ENCODE data around the gene FCMR.

DNA sequence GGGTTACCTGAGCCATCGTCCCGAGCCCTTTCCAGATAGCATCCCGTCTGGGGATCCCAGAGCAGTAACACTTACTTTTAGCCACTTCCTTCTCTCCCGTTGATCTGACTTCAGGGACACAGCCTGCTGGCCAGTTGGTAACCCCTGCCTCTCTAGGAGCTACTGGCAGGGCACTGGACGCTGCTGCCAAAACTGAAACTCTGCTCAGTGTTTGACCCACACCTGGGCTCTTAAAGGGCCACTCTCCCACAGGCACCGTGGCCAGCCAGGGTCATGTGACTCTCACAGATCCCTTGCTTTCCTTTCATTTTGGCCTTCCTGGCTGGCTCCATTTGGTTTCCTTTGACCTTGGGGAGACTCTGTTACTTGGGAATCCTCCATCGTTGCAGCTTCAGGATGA lies 24.5 kb upstream of the FCMR start, which contains the start of gene PIGR:
- TF ChIP-seq TAF1 (IDR thresholded peaks at IDR 0.05; ENCODE audit: borderline replicate concordance, low read depth, low read length) (no peak), ZNF24 (IDR thresholded peaks at IDR 0.05) (no peak), CHD2 (IDR thresholded peaks at IDR 0.05; ENCODE audit: borderline replicate concordance, low read depth, low read length) (no peak), POLR2AphosphoS2 (IDR thresholded peaks at IDR 0.05; ENCODE audit: low read depth, low read length) (no peak), ETV6 (conservative IDR thresholded peaks at IDR 0.05 in 1 of 2, IDR thresholded peaks at IDR 0.05 in 1 of 2; ENCODE audit: borderline replicate concordance in 1 of 2, low read depth in 1 of 2) (no peak)
- TF ChIP-seq, protein P1, sequence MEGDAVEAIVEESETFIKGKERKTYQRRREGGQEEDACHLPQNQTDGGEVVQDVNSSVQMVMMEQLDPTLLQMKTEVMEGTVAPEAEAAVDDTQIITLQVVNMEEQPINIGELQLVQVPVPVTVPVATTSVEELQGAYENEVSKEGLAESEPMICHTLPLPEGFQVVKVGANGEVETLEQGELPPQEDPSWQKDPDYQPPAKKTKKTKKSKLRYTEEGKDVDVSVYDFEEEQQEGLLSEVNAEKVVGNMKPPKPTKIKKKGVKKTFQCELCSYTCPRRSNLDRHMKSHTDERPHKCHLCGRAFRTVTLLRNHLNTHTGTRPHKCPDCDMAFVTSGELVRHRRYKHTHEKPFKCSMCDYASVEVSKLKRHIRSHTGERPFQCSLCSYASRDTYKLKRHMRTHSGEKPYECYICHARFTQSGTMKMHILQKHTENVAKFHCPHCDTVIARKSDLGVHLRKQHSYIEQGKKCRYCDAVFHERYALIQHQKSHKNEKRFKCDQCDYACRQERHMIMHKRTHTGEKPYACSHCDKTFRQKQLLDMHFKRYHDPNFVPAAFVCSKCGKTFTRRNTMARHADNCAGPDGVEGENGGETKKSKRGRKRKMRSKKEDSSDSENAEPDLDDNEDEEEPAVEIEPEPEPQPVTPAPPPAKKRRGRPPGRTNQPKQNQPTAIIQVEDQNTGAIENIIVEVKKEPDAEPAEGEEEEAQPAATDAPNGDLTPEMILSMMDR (IDR thresholded peaks at IDR 0.05 in 2 of 3, conservative IDR thresholded peaks at IDR 0.05 in 1 of 3; ENCODE audit: control insufficient read depth in 2 of 3, extremely low read depth in 1 of 3, insufficient read depth in 1 of 3, low read depth in 3 of 3, low read length in 3 of 3) = no peak
- TF ChIP-seq, protein P2, sequence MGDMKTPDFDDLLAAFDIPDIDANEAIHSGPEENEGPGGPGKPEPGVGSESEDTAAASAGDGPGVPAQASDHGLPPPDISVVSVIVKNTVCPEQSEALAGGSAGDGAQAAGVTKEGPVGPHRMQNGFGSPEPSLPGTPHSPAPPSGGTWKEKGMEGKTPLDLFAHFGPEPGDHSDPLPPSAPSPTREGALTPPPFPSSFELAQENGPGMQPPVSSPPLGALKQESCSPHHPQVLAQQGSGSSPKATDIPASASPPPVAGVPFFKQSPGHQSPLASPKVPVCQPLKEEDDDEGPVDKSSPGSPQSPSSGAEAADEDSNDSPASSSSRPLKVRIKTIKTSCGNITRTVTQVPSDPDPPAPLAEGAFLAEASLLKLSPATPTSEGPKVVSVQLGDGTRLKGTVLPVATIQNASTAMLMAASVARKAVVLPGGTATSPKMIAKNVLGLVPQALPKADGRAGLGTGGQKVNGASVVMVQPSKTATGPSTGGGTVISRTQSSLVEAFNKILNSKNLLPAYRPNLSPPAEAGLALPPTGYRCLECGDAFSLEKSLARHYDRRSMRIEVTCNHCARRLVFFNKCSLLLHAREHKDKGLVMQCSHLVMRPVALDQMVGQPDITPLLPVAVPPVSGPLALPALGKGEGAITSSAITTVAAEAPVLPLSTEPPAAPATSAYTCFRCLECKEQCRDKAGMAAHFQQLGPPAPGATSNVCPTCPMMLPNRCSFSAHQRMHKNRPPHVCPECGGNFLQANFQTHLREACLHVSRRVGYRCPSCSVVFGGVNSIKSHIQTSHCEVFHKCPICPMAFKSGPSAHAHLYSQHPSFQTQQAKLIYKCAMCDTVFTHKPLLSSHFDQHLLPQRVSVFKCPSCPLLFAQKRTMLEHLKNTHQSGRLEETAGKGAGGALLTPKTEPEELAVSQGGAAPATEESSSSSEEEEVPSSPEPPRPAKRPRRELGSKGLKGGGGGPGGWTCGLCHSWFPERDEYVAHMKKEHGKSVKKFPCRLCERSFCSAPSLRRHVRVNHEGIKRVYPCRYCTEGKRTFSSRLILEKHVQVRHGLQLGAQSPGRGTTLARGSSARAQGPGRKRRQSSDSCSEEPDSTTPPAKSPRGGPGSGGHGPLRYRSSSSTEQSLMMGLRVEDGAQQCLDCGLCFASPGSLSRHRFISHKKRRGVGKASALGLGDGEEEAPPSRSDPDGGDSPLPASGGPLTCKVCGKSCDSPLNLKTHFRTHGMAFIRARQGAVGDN (IDR thresholded peaks at IDR 0.05) = no peak

All from GM12878 (cell line).